Right renal pelvis (tissue), 4 donors: ENCODE results near the gene YIPF6. TPM values are rescaled to one million over a fixed set of nuclear protein-coding genes. Genes with fewer than 3 reads are reported as not detected.
A peak's percentile ranks its signal among the peaks of the same experiment; 100 is the strongest.
"Not testable (repeated sequence)": the region's sequence is repeated elsewhere in the genome, so short reads cannot be mapped to it uniquely, and the experiment has no call there.

ENCODE experiments used
- DNase-seq, 4 donors: peaks; one replicate each; pipeline ENCODE4 v3.0.0-alpha.2; 2013; ENCODE audit warnings: low read depth in 4 of 4, low spot score in 3 of 4, missing footprints in 1 of 4
- polyA plus RNA-seq, 4 donors: library from polyadenylated mRNA; unstranded; fragments of 120-200 nt; gene quantifications; one replicate each; pipeline ENCODE4 v1.2.1, GENCODE V29; 2013; ENCODE audit not compliant: insufficient read length in 4 of 4

Gene YIPF6
- polyA plus RNA-seq, 4 donors = 44.6 to 51.6 (median 49.4) TPM

DNA sequence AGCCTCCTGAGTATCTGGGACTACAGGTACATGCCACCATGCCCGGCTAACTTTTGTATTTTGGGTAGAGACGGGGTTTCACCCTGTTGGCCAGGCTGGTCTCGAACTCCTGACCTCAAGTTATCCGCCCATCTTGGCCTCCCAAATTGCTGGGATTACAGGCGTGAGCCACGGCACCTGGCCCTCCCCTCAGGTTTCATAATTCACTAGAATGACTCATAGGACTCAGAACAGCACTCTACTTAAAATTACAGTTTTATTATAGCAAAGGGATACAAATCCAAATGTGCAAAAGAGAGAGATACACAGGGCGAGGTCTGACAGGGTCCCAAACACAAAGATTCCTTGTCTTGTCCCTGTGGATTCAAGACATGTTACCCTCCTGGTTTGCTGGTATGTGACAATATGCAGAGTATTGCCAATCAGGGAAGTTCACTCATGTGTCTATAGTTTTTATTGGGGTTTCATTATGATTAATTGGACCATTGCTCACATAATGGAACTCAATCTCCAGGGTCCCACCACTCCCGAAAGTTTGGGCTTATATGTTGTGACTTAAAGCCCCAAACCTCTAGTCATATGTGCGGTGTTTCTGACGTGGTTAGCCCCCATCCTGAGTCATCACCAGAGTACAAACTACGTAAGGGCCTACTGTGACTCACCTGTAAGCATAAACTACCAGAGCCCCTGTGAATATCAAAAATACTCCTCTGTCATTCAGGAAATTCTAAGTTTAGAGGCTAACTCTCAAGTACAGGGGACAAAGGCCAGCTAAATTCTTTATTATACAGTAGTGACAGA is 5.2 kb downstream of the YIPF6 start:
- no peak for DNase-seq

DNA sequence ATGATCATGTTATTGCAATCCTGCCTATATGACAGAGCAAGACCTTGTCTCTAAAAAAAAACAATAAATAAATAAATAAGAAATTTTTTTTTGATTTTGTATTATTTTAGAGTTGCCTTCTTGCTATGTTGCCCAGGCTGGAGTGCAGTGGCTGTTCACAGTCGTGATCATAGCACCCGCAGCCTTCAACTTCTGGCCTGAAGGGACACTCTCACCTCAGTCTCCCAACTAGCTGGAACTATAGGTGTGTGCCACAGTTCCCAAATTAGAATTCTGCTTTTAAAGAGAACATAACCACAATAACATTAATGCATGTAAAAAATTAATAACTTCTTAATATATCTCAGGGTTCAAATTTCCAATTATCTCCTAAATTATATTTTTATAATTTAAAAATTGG is 7.8 kb downstream of the YIPF6 start:
- no peak for DNase-seq

DNA sequence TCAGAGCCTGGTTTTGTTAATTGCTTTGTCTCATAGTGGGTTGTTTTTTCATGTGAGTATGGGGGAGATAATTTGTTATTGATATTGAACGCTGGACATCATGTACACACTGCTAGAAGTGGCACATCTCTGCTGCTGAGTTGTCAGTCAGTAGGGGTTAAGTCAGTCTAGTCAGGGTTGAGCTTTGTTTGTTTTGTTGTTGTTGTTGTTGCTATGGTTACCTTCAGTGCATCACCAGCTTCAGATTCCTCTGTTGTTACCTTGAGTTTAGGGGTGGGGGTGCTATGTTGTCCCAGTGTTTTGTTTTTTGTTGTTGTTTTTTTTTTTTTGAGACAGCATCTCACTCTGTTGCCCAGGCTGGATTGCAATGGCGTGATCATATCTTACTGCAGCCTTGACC is 9.9 kb downstream of the YIPF6 start:
- no peak for DNase-seq

DNA sequence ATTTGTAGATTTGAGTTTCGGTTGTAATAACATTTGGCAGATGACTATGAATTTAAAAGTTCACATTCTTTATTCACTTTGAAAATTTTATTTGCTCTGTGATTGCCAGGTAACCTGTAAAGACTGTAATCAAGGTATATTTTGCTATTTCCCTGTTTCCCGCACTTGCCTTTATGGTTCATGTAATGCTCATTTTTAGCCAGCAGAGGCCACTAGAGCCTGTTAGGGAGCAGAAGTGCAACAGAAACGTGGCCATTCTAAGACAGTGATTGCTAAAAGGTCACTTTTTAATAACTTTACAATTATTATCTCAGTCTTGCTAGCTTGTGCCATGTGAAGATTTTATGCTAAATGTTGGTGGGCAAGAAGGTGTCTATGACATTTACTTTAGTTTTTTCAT is 12.4 kb downstream of the YIPF6 start:
- DNase-seq = peak in 1 of 4 donors; percentile 3

DNA sequence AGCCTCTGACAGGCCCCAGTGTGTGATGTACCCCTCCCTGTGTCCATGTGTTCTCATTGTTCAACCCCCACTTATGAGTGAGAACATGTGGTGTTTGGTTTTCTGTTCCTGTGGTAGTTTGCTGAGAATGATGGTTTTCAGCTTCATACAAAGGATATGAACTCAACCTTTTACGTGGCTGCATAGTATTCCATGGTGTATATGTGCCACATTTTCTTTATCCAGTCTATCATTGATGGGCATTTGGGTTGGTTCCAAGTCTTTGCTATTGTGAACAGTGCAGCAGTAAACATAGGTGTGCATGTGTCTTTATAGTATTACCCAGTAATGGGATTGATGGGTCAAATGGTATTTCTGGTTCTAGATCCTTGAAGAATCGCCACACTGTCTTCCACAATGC is 25.8 kb downstream of the YIPF6 start:
- not testable (repeated sequence) for DNase-seq

DNA sequence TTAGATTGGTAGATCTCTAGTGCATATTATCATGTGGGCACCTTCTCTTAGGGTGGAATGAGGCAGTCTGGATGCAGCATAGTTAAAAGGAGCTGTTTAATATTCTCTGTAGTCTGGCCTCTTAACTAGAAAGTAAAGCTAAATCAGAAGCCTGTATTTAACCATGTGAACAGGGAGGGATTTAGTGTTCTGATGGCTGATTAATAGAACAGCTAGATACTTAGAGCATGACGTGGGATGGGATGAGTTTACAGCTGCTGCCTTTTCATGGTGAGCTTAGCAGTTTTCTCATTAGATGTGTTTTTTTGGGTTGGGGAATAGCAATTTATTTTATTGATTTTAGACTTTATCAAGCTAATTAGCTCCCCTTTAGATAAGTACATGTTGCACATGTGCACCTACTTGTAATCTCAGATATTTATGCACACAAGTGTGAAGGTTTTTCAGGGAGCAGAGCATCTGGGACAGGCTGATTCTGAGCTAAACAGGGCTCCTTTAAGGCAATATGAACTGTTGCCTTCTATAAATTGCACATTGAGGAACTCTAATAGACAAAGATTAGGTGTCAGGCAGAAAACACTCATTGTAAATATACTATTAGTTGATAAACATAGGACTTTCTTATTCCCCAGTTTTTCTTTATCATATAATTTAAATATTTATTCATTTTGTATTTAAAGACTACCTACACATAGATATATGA is 34.1 kb downstream of the YIPF6 start:
- DNase-seq = no peak

DNA sequence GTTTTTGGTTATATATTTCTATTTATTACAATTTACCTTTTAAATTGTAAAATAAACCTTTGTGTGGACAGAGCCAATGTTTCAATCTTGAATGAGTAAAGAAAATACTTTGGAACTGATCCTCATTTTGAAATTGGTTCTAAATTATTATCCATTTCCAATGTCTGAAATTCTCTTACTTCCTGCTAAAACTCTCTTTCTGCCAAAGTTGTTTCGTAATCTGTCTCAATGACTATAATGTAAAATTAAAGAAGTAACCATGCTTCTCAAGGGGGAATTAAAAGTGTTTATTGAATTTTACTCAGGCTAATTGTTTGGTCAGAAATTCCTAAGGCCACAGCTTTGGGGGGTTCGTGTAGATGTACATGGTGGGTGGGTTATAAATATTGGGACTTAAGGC is 34.8 kb downstream of the YIPF6 start:
- no peak for DNase-seq

DNA sequence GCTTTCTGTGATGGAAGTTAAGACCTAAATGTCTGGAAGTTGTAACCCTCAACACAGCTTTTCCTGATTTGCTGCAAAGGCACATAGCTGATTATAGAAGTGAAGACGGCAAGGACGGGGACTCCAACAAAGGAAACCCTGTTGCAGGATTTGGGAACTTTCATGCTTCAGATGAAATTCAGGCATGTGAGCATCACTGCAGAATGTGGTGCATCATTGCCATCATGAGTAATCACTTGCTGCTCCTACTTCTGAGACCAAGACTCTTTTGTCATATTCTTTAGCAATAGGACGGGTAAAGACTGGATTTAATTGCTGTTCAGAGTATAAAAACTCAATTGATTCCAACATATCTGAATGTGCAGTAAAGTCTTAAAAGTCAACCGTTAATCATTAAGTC is 35.8 kb downstream of the YIPF6 start:
- no peak for DNase-seq

DNA sequence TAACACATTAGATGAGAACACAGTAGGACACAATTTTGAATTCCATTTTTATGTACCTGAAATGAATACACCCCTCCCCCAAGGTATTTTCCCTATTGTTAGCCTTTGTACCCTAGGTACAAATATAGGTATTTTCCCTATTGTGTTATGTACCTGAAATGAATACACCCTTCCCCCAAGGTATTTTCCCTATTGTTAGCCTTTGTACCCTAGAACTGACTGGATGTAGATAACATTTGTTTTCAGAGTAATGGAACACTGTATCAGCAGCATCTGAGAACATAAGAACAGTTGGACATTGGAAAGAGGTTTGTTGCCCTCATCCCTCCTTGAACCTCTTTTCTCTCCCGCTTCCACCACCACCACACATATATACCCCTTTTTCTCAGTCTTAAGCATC is 37.6 kb downstream of the YIPF6 start:
- no peak for DNase-seq

DNA sequence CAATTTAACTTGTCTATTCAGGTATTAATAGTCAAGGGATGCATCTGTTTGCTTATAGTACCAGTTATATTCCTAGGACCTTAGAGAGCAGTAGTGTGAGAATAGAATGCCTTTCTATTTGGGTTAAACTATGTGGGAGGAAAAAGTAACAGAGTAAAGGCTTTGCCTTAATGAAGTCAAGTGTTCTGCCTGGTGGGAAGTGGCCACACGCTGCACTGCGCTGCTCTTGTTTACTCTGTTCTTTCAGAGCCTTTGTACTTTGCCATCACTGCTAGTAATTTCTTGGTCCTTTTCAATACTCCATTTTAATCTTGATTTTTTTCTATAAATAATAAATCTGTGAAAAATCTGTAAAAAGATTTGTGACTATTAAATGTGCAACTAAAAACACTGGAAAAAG is 38.0 kb downstream of the YIPF6 start:
- DNase-seq = no peak

DNA sequence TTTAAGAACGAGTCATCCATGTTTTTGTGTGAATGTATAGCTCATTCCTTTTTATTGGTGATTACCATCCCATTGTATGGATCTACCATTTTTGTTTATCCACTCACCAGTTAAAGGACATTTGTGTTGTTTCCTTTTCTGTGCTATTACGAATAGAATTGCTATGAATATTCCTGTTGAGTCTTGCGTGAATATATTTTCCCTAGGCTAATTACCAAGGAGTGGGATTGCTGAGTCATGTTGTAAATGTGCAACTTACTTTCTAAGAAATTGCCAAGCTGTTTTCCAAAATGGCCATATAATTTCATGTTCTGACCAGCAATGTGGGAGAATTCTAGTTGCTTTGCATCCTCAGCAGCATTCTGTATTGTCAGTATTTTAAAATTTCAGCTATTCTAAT is 51.3 kb downstream of the YIPF6 start:
- DNase-seq = no peak

DNA sequence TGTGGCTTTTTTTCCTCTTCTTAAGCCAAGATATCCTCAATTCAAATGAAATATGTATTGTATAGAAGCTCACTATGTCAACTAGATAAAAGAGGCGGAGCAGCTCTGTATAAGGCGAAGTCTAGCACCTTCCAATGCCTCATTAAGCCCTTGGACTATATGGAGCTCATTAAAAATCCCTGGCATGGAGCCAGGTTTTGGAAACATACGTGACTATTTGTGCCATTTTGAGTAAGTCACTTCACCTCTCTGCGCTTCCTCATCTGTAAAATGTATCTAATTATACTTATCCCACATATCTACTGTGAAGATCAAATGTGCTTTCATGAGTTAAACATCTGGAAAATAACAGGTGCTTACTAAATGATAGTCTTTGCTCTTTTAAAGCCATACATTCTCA is 57.2 kb downstream of the YIPF6 start:
- DNase-seq = no peak

DNA sequence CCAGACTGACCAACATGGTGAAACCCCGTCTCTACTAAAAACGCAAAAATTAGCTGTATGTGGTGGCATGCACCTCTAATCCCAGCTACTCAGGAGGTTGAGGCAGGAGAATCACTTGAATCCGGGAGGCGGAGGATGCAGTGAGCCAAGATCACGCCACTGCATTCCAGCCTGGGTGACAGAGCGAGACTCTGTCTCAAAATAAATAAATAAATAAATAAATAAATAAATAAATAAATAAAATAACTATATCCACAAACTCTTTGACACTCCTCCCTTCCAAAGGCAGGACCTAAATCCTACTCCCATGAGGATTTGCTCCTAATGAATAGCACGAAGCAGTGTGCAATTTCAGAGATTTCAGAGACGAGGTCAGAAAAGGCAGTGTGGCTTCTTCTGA is 58.3 kb downstream of the YIPF6 start:
- DNase-seq = not testable (repeated sequence)

DNA sequence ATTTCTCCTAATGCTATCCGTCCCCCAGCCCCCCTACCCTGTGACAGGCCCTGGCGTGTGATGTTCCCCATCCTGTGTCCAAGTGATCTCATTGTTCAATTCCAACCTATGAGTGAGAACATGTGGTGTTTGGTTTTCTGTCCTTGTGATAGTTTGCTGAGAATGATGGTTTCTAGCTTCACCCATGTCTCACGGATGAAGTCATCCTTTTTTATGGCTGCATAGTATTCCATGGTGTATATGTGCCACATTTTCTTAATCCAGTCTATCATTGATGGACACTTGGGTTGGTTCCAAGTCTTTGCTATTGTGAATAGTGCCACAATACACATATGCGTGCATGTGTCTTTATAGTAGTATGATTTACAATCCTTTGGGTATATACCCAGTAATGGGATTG is 61.1 kb downstream of the YIPF6 start:
- not testable (repeated sequence) for DNase-seq

DNA sequence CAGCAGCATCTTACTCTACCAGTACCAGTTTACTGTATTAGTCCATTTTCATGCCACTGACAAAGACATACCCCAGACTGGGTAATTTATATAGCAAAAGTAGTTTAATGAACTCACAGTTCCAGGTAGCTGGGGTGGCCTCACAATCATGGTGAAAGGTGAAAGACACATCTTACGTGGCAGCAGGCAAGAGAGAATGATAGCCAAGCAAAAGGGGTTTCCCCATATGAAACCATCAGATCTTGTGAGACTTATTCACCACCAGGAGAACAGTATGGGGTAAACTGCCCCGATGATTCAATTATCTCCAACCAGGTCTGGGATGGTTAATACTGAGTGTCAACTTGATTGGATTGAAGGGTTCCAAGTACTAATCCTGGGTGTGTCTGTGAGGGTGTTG is 69.3 kb downstream of the YIPF6 start:
- no peak for DNase-seq

DNA sequence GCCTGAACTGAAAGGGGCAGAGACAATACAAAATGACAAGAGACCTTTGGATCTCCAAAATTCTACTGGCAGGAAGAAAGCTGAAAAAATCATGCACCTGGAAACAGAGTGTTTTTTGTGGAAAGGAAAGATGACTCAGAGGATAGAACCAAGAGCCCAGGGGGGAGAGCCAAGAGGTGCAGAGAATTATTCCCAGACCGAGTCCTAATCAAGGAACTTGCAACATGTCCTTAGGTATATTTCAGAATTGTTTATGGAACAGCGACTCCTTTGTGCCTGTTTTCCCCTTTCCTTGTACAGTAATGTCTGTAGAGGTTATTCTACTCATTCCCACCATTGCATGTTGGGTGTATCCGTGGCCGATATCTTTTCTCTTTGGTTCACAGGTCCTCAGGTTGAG is 71.7 kb downstream of the YIPF6 start:
- DNase-seq = no peak

DNA sequence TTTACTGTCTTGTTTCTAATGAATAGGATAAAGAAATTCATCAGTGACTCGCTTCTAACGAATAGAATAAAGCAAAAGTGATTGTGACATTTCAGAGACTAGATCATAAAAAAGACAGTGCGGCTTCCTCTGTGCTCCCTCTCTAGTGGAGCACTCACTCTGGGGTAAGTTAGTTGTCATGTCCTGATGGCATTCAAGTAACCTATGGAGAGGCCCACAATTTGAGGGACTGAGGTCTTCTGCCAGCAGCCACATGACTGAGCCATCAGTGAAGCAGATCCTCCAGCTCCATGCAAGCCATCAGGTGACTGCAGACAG is 72.4 kb downstream of the YIPF6 start:
- DNase-seq = no peak

DNA sequence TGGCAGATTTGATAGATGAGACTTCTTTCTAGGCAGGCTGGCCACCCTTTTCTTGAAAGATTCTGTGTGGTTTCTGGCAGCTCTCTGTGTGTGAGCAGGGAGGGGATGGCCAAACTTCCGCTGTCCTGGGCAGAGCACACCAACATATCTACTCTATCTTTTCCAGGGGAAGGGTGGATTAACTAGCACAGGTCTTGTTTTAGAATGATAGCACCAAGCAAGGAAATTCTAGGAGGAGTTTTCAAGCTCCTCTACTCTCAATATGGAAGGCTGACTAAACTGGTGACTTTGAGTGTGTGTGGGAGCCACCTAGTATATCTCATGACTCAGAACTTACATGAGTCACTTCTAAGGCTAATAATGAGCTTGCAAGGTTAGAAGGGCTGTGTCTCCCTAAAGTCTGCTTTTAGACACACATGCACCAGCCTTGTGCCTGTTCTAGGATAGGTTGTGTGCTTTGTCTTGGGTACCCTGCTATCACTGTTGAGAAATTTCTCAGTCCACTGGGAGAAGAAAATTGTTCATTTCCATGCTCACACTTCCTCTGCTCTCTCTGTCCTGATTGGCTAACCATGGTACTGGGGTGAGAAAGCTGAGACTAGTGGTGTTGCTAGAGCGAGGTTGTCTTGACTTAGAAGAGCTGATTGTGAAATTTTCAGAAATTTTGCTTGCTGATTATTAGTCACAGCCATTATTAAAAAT is 72.9 kb downstream of the YIPF6 start:
- no peak for DNase-seq

DNA sequence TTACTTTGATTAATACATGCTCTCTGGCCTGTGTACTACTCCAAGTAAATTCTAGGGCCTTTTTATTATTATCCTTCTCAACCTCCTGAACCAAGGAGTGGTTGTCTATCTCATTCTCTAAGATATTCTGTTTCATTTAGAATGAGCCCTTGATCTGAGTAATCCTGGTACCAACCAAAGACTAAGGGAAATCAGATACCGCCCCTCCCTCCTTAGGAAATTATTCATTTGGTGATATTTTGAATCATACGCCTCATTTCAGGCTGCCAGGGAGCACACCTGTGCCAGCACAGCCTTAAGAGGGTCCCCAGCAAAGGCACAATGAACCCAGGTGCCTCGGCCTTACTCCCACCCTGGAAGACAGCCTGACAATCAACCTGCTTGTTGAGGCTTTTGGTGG is 75.4 kb downstream of the YIPF6 start:
- DNase-seq = no peak

DNA sequence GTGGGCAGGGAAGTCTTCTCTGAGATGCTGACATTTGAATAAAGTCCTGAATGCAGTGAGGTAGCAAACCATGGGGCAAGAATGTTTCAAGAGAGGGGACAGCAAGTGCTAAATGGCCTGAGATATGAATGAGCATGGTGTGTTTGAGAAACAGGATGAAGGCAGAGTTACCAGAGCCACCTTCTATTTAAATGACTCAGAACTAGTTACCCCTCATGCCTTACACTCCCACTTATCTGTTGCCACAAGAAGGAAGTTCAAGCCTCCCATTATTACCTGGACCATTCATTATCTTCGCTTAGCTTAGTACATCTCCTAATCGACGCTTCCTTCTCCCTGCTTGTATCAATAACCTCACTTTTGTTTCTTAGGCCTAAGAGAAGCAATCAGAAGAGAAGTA is 81.0 kb downstream of the YIPF6 start:
- no peak for DNase-seq

DNA sequence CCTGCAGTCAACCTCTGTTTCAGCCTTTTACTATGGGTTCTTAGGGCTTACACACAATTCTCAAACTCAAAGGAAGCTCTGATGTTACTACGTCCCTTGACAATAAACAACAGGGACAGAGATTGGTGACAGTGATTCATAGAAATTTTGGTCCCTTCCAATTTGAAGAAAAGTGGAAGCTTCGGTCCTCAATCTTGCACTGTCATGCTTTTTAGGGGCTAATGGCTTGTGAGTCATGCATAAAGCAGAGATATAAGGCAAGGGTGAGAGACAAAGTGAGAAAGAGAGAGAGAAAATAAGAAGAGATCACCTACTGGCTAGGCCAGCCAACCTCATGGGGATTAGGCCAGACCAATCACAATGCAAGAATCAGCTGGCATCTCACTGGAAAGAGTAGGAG is 85.4 kb downstream of the YIPF6 start:
- no peak for DNase-seq
